MM.1S (cell line): Measurements from ENCODE around the gene NFE2L3.

Experiments
- EZH2 ChIP-seq: fragments of 300-600 bp; sonication (generic); optimal IDR thresholded peaks from 2 replicates; pipeline ENCODE3; 2017; ENCODE audit warnings: low read depth, mild to moderate bottlenecking, antibody characterized with exemption, low read length, mixed read lengths
- EZH2phosphoT487 ChIP-seq: fragments of 300-600 bp; sonication (generic); IDR thresholded peaks from 2 replicates; pipeline ENCODE4 v1.6.1; 2018; ENCODE audit warnings: antibody characterized with exemption, low read length
- TF ChIP-seq, protein P1 (sequence below): fragments of 300-600 bp; sonication (generic); IDR thresholded peaks from 2 replicates; pipeline ENCODE4 v1.5.1; 2016; ENCODE audit warnings: antibody characterized with exemption, low read length, mixed read lengths

DNA sequence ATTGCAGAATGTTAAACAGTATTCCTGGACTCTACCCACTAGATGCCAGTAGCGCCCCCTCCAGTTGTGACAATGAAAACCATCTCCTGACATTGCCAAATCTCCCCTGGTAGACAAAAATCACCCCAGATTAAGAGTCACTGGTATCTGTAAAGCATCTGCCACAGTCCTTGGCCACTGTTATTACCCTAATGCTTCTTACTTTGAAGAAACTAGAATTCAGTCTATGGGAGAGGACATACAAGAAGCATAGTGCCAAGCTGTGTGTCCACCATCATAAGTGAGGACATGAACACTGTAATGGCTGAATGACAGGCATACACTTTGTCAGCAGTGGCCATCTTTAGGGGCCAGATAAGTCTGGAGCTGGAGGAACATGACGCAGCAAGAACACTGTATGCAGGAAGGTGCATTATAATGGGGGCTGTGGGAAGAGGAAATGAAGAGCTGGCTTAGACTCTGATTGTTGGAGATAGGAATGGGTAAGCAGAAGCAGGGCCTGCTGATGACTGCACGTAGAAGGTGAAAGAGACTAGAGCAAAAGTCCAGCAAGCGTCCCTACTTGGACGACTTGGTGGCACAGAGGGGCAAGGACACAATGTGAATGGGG is 82.0 kb downstream of the NFE2L3 start:
- TF ChIP-seq, protein P1, sequence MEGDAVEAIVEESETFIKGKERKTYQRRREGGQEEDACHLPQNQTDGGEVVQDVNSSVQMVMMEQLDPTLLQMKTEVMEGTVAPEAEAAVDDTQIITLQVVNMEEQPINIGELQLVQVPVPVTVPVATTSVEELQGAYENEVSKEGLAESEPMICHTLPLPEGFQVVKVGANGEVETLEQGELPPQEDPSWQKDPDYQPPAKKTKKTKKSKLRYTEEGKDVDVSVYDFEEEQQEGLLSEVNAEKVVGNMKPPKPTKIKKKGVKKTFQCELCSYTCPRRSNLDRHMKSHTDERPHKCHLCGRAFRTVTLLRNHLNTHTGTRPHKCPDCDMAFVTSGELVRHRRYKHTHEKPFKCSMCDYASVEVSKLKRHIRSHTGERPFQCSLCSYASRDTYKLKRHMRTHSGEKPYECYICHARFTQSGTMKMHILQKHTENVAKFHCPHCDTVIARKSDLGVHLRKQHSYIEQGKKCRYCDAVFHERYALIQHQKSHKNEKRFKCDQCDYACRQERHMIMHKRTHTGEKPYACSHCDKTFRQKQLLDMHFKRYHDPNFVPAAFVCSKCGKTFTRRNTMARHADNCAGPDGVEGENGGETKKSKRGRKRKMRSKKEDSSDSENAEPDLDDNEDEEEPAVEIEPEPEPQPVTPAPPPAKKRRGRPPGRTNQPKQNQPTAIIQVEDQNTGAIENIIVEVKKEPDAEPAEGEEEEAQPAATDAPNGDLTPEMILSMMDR, result 0 out of 2 replicates have a peak, but pooled peaks have one; percentile 3
- TF ChIP-seq EZH2 (no peak), EZH2phosphoT487 (no peak)
